Measurements from ENCODE around the gene SCLT1. TPM values are rescaled to one million over a fixed set of nuclear protein-coding genes. Genes with fewer than 3 reads are reported as not detected.

The SCLT1 gene
- total RNA-seq, 4 donors from 2014 or later, result 12.9 to 28.6 (median 20.8) TPM

DNA sequence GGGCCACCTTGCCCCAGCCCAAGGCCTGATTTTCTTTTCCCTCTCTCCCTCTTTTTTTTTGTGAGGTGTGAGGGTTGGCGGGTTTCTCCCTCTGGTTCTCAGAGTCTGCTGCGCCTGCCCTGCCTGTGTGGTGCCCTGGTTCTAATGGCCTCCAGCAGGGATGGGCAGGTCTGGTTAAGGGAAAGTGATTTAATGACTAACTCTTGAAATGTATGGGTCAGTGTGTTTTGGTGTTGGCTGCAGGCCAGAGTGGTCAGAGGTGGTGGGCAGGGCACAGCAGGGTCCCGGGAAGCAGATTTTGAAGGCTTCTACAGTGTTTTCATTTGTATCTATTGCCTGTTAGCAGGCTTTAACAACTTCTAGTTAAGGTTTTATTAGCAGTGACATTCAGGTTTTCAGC, 244.9 kb downstream of the SCLT1 start:
- intact Hi-C loops (cut with DNase I), result no loop called here
- Histone ChIP-seq H3K4me1 (peaks cover 30 to 32% of the 10 kb centered on the region in 2 donors), H3K9me3 (no peaks in the 10 kb centered on the region), H3K27me3 (no peaks in the 10 kb centered on the region), H3K4me3 (replicated peaks in 1 of 3) (no peak overlapping the region), H3K36me3 (peaks cover 63 to 78% of the 10 kb centered on the region in 2 donors), H3K27ac (no peak overlapping the region)
- TF ChIP-seq, protein P1, sequence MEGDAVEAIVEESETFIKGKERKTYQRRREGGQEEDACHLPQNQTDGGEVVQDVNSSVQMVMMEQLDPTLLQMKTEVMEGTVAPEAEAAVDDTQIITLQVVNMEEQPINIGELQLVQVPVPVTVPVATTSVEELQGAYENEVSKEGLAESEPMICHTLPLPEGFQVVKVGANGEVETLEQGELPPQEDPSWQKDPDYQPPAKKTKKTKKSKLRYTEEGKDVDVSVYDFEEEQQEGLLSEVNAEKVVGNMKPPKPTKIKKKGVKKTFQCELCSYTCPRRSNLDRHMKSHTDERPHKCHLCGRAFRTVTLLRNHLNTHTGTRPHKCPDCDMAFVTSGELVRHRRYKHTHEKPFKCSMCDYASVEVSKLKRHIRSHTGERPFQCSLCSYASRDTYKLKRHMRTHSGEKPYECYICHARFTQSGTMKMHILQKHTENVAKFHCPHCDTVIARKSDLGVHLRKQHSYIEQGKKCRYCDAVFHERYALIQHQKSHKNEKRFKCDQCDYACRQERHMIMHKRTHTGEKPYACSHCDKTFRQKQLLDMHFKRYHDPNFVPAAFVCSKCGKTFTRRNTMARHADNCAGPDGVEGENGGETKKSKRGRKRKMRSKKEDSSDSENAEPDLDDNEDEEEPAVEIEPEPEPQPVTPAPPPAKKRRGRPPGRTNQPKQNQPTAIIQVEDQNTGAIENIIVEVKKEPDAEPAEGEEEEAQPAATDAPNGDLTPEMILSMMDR (IDR thresholded peaks at IDR 0.05), result no peak
- no peak for TF ChIP-seq POLR2A (IDR thresholded peaks at IDR 0.05)
- 94 to 100% methylated on average over 3 of the region's 3 CpGs for WGBS, 2 donors
- no peak for DNase-seq

DNA sequence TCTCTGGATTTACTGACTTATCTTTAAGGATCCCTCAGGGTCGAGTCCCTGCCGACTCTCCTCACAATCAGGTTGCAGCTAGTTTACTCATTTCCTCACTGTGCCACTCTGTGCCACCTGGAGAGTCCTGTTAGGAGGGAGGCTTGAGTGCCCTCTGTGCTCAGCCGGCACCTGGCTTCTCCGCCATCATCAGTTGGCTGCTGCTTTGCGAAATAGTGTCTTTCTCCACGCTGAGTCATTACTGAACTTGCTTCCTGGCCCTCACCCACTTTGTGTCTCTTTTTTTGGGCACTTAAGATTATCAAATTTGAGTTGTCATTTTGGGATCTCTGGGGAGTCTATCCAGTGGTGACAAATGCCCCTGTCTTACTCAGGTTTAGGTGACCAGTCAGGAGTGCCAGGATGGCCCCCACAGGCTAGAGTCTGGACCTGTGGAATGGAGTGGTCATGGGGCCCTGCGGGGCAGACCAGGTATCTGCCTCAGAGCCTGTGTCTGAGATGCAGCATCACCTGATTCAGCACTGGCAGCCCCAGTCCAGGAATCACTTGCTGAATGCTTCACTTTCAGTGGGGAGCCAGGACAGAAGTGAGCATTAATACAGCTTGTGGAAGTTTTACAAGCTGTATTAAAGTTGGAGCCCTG, 246.1 kb downstream of the SCLT1 start:
- intact Hi-C loops (cut with DNase I), result no loop called here
- TF ChIP-seq, protein P1 (IDR thresholded peaks at IDR 0.05), result no peak
- TF ChIP-seq POLR2A (IDR thresholded peaks at IDR 0.05), result no peak
- WGBS, 2 donors, result 93 to 94% methylated on average over 7 of the region's 7 CpGs
- Histone ChIP-seq H3K27me3 (no peaks in the 10 kb centered on the region), H3K36me3 (peaks cover 50 to 72% of the 10 kb centered on the region in 2 donors), H3K4me3 (replicated peaks in 1 of 3) (no peak overlapping the region), H3K9me3 (no peaks in the 10 kb centered on the region), H3K27ac (peak overlapping the region in 2 of 3 donors; percentile 75 to 89), H3K4me1 (peaks cover 32% of the 10 kb centered on the region in 2 donors)
- no peak for DNase-seq

DNA sequence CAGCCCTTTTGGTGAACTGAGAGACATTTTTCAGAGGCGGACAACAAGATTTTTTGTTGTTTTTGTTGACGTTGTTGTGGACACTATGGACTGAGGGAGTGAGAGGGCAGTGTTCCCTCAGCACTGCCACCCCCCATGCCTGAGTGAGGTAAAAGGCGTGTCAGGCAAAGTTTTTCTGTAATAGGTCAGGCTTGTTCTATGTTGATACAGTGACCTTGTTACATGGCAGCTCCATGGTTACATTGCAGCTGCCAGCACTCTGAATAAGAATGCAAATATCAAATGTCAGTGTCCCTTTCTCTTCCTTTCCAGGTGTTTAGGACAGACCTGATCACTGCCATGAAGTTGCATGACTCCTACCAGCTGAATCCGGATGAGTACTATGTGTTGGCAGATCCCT, 247.3 kb downstream of the SCLT1 start:
- H3K27ac ChIP-seq, result peak overlapping the region; percentile 19 to 89 (median 75)
- peaks cover 42 to 43% of the 10 kb centered on the region in 2 donors for H3K4me1 ChIP-seq
- H3K9me3 ChIP-seq, result no peaks in the 10 kb centered on the region
- peaks cover 40 to 62% of the 10 kb centered on the region in 2 donors for H3K36me3 ChIP-seq
- H3K27me3 ChIP-seq, result no peaks in the 10 kb centered on the region
- no peak overlapping the region for H3K4me3 ChIP-seq (replicated peaks in 1 of 3)
- intact Hi-C loops (cut with DNase I), result no loop called here
- WGBS, 2 donors, result 67 to 79% methylated on average over 4 of the region's 4 CpGs
- no peak for DNase-seq
- TF ChIP-seq POLR2A (IDR thresholded peaks at IDR 0.05), result peak in 1 of 2 donors; percentile 4
- TF ChIP-seq, protein P1 (IDR thresholded peaks at IDR 0.05), result no peak

DNA sequence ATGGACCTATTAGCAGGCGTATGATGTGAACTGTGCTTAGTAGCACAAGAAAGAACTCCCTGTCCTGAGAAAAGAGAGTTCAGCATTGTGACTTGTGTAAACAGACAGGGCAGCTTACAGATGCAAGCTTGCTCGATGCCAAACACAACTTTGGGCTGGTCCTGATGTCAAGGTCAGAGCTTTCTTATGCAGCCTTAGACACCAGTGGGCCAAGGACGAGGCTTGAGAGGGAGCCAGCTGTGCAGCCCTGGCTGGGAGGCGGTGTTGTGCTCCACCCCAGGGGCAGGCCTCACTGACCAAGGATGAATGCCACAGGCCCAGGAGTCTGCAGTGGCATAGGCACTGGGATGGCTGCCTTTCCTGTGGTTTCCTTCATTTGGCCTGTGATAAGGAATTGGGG, 248.4 kb downstream of the SCLT1 start:
- Histone ChIP-seq H3K4me3 (replicated peaks in 1 of 3) (no peak overlapping the region), H3K27me3 (no peaks in the 10 kb centered on the region), H3K9me3 (no peaks in the 10 kb centered on the region), H3K36me3 (peaks cover 29 to 51% of the 10 kb centered on the region in 2 donors), H3K27ac (peak overlapping the region; percentile 75 to 89 (median 82)), H3K4me1 (peaks cover 43 to 50% of the 10 kb centered on the region in 2 donors)
- TF ChIP-seq, protein P1 (IDR thresholded peaks at IDR 0.05), result no peak
- TF ChIP-seq POLR2A (IDR thresholded peaks at IDR 0.05), result peak in 1 of 2 donors; percentile 42
- WGBS, 2 donors, result 30 to 45% methylated on average over 4 of the region's 4 CpGs
- DNase-seq, result peak; percentile 75 to 82
- intact Hi-C loops (cut with DNase I), result no loop called here

DNA sequence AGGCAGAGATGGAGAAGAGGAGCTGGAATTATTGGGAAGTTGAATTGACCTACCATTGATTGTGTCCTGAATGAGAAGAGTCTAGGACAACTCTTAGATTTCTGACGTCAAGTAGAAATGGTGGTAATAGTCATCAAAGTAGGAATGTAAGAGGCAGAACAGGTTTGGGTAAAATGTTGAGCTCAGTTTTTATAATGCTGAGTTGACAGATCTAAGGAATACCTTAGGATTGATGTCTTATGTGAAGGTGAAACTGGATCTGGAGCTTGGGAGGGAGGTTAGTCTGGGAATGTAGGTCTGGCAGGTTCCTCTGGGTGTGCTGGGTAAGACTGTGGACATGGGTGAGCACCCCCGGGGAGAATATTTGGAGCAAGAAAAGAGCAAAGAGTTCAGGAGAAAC, 251.9 kb downstream of the SCLT1 start:
- peak overlapping the region in 2 of 3 donors; percentile 27 to 89 for H3K27ac ChIP-seq
- H3K4me1 ChIP-seq, result peaks cover 49 to 61% of the 10 kb centered on the region in 2 donors

More for the DNA sequence above, 251.9 kb downstream of the SCLT1 start:
- intact Hi-C loops (cut with DNase I), result no loop called here
- Histone ChIP-seq H3K4me3 (replicated peaks in 1 of 3) (no peak overlapping the region), H3K36me3 (peaks cover 8 to 22% of the 10 kb centered on the region in 2 donors), H3K9me3 (no peaks in the 10 kb centered on the region), H3K27me3 (no peaks in the 10 kb centered on the region)
- 79% methylated on average over 2 of the region's 2 CpGs for WGBS, 2 donors
- DNase-seq, result no peak
- TF ChIP-seq, protein P1 (IDR thresholded peaks at IDR 0.05), result no peak
- no peak for TF ChIP-seq POLR2A (IDR thresholded peaks at IDR 0.05)

All from thyroid gland (tissue), 4 donors.